Measurements from ENCODE around the gene TRIP13.
"Not testable (repeated sequence)": the region's sequence is repeated elsewhere in the genome, so short reads cannot be mapped to it uniquely, and the experiment has no call there.

TRIP13 gene

DNA sequence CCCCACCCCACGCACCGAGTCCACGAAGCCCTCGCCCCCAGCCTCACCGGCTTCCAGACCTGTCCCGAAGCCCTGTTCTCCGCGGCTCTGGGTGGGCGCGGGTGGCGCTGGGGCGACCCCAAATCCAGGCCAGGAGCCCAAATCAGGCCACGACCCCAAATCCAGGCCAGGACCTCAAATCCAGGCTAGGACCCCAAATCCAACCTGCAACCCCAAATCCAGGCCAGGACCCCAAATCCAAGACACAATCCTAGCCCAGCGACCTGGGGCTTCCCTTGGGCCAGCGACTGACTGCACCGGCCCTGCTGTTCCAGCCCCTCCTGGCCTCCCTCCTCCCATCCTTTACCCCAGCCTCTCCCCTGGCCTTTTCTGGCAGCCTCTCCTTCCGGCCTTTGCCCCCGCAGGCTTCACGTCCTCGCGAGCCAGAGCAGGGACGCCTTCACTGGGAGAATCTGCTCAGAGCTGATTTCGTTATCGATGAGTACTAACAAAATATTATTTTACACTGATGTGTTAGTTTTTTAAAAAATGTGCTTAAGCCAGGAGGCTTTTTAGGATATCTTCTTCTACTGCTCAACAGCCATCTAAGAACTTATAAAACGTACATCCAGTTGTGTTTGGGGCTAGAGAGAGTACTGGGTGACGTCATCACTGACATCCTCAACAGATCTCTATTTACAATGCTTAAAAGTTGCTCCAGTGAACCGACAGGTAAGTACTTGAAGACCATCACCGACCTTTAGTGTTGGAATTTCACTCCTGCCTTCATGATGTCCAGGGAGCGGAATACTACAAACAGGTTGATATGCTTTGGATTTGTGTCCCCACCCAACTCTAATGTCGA, 34.7 kb downstream of the TRIP13 start:
- TF ChIP-seq, protein P1, sequence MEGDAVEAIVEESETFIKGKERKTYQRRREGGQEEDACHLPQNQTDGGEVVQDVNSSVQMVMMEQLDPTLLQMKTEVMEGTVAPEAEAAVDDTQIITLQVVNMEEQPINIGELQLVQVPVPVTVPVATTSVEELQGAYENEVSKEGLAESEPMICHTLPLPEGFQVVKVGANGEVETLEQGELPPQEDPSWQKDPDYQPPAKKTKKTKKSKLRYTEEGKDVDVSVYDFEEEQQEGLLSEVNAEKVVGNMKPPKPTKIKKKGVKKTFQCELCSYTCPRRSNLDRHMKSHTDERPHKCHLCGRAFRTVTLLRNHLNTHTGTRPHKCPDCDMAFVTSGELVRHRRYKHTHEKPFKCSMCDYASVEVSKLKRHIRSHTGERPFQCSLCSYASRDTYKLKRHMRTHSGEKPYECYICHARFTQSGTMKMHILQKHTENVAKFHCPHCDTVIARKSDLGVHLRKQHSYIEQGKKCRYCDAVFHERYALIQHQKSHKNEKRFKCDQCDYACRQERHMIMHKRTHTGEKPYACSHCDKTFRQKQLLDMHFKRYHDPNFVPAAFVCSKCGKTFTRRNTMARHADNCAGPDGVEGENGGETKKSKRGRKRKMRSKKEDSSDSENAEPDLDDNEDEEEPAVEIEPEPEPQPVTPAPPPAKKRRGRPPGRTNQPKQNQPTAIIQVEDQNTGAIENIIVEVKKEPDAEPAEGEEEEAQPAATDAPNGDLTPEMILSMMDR (IDR thresholded peaks at IDR 0.05; ENCODE audit: low read depth, low read length, missing control alignments) = no peak
- no peak for DNase-seq (ENCODE audit: low read depth)
- H3K4me3 ChIP-seq (ENCODE audit: low read depth, low read length) = no peak overlapping the region

DNA sequence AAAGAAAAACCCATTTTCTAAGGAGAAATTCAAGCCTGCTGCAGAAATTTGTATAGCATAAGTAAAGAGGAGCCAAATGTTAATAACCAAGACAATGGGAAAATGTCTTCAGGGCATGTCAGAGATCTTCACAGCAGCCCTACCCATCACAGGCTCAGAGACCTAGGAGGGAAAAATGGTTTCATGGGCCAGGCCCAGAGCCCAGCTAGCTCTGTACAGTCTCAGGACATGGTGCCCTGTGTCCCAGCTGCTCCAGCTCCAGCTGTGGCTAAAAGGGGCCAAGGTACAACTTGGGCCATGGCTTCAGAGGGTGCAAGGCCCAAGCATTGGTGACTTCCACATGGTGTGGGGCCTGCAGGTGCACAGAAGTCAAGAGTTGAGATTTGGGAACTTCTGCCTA, 36.5 kb downstream of the TRIP13 start:
- DNase-seq (ENCODE audit: low read depth); H3K4me3 ChIP-seq (ENCODE audit: low read depth, low read length): not testable (repeated sequence)

DNA sequence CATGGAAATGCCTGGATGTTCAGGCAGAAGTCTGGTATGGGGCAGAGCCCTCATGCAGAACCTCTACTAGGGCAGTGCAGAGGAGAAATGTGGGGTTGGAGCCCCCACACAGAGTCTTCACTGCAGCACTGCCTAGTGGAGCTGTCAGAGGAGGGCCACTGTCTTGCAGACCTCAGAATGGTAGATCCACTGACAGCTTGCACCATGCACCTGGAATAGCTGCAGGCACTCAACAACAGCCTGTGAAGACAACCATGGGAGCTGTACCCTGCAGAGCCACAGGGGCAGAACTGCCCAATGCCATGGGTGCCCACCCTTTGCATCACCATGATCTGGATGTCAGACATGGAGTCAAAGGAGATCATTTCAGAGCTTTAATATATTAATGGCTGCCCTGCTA, 36.9 kb downstream of the TRIP13 start:
- H3K4me3 ChIP-seq (ENCODE audit: low read depth, low read length) = no peak overlapping the region
- DNase-seq (ENCODE audit: low read depth) = no peak
- TF ChIP-seq, protein P1 (IDR thresholded peaks at IDR 0.05; ENCODE audit: low read depth, low read length, missing control alignments) = no peak

DNA sequence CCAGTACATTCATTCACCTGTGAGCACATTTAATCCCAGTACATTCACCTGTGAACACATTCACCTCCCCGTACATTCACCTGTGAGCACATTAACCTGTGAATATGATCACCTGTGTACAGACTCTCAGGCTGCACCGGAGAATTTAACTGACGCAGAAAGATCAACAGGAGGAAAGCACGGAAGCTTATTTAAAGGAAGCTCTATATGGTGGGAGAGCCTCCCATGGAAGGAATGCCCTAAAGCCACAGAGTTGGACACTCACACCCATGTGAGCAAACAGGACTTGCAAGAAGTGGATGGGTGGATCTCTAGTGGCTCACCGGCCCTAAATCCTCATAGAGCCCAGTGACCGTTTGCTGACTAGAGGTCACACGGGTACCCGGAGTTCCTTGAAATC, 38.2 kb downstream of the TRIP13 start:
- DNase-seq (ENCODE audit: low read depth) = no peak
- TF ChIP-seq, protein P1 (IDR thresholded peaks at IDR 0.05; ENCODE audit: low read depth, low read length, missing control alignments) = no peak
- H3K4me3 ChIP-seq (ENCODE audit: low read depth, low read length) = no peak overlapping the region

DNA sequence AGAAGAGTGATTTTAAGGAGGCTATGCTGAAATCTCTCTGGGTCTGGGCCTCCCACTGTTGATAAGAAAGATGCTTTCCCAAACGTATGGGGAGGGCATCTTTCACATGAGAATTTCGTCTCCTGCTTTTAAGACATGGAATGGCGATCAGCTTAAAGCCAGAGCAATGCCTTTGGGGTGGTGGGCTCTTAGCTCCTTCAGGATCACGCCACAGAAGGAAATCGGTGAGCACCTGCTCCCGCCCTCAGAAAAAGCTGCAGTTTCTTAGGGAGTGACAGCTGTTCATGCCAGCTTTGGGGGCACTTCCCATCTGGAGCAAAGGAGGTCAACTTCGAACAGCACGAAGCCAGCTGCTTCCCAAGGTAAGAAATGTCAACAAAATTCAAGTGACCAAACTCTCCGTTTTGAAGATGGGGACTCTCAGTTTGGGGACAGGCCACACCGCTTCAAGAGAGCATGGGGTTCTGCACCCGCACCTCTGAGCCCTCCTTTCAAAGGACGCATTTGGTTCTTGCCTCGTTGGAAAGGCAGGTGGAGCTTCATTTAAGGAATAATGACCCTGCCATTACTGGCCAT, 39.0 kb downstream of the TRIP13 start:
- TF ChIP-seq, protein P1 (IDR thresholded peaks at IDR 0.05; ENCODE audit: low read depth, low read length, missing control alignments) = no peak
- H3K4me3 ChIP-seq (ENCODE audit: low read depth, low read length) = no peak overlapping the region
- DNase-seq (ENCODE audit: low read depth) = no peak

DNA sequence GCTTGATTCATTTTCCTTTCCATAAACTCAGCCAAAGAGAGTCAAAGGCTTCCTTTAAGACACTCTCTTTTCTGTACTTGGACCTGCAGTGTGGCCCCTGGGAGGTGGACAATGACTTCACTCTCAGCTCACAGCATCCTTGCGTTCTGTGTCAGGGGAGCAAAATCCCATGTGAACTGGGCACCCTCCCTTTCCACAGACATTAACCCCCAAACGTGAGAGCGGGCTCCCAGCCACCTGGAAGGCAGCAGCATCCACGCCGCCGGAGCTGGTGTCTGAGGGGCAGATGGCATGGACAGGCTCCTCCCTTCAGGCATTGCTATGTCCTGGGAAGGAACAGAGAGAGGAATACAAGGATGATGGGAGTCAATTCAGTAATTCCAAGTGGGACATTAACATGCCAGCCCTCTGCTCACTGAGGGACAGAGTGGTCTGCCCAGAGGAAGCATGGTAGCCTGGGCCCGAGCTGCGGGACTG, 39.5 kb downstream of the TRIP13 start:
- no peak overlapping the region for H3K4me3 ChIP-seq (ENCODE audit: low read depth, low read length)
- DNase-seq (ENCODE audit: low read depth) = no peak
- TF ChIP-seq, protein P1 (IDR thresholded peaks at IDR 0.05; ENCODE audit: low read depth, low read length, missing control alignments) = no peak

DNA sequence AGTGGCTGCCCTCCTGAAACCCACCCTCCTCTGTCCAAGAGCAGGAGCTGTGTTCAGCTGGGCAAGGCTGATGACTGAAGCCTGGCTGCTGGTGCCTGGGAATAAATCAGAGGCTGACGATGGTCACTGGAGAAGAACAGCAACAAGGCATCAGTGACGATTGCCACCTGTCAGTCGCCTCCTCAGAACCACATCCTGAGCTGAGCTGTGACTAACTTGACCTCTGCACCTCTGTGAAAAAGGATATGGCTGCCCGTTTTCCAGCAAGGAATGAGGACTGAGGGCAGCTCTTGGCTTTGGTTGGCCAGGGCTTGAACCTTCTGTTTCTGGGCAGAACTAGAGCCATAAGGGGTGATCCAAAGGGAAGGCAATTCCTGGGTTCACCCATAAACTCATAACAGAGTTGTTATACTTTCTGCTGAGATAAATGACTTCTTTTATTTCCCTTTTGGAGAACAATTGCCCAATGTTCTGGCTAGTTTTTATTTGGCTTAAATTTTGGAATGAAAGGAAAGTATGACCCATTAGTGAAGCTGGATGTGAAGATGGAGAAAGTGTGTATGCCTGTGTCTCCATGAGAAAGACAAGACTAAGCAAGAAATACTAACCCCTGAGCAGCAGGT, 40.1 kb downstream of the TRIP13 start:
- DNase-seq (ENCODE audit: low read depth) = no peak
- TF ChIP-seq, protein P1 (IDR thresholded peaks at IDR 0.05; ENCODE audit: low read depth, low read length, missing control alignments) = no peak
- H3K4me3 ChIP-seq (ENCODE audit: low read depth, low read length) = no peak overlapping the region

All from GM12864 (cell line).